GM21717 (cell line): ENCODE measurements around the gene PPIL6.

Experiments used
- ATAC-seq: cut with Tn5 transposase; IDR thresholded peaks from one replicate; pipeline ENCODE4 v1.9.1; 2021; ENCODE audit warnings: mild to moderate bottlenecking, moderate library complexity; ENCODE audit not compliant: unreplicated experiment

PPIL6 gene

DNA sequence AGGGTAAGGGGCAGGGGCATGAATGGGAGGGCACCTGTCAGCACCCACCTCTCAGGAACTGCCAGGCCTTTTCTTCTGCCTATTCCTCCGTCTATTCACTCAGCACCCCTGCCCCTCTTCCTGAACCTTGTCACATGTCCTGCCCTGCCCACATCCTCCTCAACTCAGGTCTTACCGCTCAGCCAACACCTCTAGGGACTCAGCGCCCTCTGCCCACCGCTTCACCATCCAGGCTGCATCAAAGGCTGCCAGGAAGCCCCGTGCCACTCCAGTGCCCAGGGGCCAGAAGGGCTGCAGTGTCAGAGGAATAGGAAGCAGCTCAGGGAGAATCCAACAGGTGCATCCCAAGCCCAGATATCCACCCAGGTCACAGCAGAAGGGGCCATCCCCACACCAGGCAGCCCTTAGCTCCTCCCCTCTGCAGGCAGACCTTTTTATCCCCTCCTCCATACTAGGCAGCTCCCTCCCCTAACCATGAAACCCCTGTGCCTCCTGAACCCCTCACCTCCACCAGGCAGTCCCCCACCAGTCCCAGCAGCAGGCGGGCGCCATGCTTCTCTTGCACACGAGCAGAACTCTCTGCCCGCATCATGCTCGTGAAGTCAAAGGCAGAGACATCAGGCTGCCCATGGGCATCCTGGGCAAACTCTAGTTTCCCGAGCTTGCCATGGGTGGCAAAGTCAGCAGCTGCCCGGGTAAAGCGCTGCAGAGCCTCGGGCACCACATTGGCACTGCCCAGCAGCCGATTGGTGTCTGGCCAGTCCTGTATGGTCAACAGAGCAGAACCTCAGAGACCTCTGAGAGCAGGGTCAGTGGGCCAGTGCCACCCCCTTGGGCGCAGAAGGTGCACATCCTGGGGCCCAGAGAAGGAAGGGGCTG is 9.6 kb upstream of the PPIL6 start:
- no peak for ATAC-seq

DNA sequence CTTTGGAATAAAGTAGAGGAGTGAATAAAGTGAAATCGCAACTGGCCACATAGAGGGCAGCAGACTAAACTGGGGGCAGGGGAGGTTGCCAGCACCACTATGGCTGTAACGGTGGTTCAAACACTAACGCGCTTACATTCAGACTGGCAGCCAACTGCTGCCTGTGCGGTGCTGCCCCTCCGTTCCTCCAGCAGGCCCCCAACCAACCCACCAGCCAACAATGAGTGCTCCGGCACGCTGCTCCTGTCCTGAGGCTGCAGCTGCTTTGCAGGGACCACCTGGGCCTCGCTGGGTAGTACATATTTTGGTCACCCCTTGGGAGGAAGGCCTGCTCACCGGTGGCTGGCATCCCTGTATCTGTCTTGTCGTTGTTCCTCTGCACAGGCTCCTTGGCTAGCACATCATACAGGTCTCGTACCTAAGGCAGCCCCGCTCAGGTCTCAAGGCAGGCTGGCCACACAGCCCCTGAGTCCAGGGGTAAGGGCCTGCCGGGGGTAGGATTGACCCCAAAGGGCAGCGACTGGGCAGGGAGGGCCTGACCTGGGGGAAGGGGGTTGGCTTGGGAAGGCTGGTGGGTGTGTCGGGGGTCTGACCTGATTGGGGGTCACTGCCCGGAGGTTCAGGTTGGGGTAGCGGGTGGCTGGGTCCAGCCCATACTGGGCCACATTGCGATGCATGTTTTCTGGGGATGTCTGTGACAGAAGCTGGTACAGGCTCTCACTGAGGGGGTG is 8.8 kb upstream of the PPIL6 start:
- no peak for ATAC-seq

DNA sequence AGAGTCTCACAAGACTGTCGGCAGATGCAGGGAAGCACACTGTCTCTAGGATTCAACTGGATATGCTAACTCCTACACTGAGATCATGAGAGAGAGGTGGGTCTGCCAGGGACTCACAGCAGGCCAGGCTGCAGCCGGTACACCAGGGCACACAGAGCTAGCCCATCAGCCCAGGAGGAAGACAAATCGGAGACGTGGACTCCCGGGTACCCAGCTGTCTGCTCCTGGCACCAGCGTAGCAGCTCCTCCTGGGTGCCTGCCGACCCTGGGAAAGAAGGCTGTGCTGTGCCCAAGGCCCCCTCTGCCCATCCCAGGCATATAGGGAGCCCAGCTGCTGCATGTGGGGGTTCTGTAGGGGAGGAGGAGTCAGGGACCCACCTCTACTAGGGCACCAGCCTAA is 8.2 kb upstream of the PPIL6 start:
- ATAC-seq = no peak

DNA sequence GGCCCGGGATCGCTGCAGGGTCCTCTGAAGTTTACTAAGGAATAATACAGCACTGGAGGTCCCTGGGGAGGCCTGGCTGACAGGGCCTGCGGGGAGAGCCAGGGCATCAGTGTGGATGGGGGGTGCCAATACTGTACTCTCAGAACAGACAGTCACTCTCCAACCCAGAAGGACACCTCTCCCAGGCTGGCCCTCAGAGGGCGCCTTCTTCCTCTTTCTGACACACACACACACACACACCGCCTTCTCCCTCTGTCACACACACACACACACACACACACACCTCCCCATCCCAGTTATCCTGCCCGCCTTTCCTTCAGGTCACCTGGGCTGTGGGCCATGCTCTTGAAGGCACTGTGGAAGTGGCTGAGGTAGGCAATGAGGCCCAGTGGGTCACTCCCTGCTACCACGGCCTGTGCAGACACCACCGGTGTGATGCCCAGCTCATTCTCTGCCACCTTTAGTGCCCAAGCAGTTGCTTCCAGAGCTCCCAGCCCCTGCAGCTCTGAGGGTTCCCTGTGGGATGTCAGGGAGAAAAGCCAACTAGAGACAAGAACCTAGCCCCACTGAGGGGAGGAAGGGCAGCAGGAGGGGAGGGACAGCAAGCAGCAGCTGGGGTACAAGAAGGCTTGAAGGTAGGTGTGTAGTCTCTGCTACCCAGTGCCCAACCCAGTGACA is 7.6 kb upstream of the PPIL6 start:
- no peak for ATAC-seq

DNA sequence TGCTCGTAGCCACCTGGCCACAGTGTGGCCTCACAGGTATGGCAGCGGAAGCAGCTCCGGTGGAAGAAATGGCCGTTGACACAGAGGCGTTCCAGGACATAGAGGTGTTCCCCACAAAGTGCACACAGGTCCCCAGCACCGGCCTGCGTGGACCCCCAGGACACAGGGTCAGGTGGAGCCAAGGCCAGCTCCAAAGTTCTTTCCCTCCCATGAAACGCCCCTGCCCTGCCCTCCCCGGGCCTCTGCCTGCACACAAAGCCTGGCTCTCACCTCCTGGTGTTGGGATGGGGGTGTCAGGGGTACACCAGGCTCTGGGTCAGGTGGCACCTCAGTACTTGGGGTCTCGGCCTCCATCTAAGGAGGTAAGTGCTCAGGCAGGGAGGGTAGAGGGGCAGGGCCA is 6.7 kb upstream of the PPIL6 start:
- ATAC-seq = no peak

DNA sequence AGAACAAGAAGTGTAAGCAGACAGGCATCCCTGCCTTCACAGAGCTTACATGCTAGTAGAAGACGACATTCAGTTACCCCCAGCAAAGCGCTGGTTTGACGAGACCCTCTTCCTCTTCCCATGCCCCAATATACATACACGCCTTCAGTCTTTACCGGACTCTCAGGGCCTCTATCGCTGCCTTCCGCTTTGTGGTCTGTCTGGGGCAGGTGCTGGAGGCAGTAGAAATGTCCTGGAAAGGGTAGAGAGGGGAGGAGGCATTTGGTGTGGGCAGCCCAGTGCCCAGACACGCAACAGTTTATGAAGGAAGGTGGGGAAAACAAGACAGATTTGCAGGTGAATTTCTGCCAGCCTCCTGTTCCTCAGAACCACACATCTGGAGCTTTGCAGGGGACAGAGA is 6.1 kb upstream of the PPIL6 start:
- no peak for ATAC-seq

DNA sequence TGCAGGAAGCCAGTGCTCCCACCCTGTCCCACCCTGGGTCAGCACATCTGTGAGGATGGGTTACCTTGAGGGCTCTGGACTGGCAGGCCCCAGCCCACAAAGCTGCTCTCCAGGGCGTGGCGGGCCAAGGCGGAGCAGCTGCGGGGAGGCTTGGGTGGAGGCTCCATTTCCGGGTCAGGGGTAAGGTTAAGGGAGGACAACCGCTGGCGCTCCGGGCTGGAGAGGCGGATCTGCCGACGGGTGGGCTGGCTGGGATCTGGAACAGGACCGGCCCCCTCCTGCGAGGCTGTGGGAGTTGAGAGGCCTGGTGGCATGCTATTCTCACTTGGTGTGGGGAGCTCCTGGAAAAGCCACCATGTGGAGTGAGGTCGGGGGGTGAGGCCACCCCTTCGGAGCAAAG is 5.6 kb upstream of the PPIL6 start:
- ATAC-seq = no peak

DNA sequence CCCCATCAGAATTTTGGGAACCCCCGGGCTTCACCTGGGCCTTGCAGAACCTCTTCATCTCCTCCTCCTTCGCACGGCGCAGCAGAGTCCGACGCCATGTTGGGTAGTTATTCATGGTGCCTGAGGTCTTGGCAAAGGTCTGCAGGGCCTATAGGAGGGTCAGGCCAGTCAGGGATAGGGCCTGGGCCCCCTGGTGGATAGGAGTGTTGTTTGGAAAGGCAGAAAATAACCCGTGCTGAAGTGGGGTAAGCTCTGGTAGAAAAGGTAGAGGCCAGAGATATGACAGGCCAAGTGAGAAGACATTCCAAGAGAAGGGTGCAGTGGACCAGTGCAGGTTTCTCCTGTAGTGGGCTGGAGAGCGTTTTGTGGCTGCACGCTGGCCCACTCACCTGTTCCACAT is 5.0 kb upstream of the PPIL6 start:
- no peak for ATAC-seq

DNA sequence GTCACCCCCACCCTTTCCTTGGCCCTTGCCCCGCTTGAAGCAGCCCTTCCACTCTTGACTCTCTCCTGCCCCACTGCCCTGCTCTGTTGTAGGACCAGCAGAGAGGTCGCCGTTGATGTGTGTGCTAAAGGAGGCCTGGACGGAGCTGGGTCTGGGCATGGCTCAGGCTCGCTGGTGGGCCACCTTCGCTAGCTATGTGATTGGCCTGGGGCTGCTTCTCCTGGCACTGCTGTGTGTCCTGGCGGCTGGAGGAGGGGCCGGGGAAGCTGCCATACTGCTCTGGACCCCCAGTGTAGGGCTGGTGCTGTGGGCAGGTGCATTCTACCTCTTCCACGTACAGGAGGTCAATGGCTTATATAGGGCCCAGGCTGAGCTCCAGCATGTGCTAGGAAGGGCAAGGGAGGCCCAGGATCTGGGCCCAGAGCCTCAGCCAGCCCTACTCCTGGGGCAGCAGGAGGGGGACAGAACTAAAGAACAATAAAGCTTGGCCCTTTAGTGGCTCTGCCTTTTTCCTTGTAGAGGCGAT is 3.1 kb upstream of the PPIL6 start:
- no peak for ATAC-seq

DNA sequence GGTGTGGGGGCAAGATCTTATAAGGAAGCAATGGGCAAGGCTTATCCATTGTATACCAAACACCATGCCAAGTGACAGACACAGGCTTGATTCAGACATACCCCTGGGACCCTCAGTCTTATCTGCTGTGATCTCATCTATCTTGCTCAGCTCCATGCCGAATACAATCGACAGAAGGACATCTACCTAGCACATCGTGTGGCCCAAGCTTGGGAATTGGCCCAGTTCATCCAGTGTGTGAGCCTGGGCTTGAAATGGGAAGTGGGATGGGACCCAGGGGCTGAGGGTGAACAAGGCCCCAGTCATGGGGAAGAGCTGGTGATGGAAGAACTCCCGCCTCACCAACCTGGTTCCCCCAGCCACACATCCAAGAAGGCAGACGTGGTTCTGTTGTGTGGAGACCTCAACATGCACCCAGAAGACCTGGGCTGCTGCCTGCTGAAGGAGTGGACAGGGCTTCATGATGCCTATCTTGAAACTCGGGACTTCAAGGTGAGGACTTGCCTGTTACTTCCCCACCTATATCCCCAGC is 2.0 kb upstream of the PPIL6 start:
- ATAC-seq = no peak

DNA sequence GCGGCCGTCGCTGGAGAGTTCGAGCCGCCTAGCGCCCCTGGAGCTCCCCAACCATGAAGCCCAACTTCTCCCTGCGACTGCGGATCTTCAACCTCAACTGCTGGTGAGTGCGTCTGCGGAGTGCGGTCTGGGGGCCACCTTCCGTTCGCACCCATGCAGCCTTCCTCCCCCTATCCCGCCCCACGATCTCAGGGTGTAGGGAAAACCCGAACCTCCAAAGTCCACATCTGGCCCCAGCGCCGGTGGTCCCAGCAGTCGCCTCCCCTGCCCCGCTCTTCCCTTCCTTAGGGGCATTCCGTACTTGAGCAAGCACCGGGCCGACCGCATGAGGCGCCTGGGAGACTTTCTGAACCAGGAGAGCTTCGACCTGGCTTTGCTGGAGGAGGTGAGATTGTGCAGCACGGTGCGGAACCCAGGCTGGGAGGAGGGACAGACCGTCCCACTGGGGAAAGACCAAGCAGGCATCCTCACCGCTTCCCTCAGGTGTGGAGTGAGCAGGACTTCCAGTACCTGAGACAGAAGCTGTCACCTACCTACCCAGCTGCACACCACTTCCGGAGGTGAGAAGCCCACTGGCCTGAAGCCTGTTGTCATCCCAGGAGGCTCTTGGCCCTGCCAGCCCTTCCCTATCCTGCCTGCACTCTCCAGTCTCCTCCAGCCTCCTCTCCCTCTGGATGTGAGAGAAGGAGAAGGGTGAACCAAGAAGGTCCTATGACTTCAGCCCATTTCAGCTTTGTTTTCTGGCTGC is 815 bp upstream of the PPIL6 start:
- peak; percentile 32 for ATAC-seq

DNA sequence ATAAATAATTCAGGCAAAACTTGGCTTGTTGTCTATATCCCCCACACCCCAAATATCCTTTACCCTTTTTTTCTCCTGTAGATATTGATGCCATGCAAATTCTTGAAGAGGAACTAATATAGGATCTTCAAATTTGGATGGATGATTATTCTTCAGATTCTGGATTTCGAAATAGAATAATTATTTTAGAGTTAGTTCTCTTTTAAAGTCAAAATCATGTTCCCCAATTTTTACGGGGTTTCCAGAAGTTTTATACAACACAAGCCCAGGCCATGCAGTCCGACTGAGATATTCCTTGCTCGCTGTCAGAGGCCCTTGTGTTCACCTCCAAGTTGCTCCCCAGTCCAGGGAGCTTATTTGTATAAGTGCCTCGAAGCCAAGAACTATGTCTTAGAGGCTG is 4.4 kb downstream of the PPIL6 start:
- no peak for ATAC-seq

DNA sequence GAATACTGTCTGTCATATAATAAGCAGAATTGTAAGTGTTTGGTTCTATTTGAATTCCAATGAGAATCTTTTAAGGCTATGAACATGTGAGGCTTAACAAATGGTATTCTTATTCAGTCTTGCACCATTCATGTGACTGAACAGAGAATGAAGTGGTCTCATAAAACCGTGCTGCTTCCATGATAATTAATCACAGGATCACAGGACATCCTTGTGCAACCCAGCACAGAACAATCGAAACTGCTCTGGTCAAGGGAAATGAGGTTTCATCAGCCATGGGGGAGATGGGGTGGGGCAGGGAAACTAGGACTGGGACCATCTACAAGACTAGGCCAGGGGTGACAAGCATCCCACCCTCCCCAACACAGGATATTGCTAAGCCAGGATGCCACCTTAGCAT is 6.0 kb downstream of the PPIL6 start:
- no peak for ATAC-seq

DNA sequence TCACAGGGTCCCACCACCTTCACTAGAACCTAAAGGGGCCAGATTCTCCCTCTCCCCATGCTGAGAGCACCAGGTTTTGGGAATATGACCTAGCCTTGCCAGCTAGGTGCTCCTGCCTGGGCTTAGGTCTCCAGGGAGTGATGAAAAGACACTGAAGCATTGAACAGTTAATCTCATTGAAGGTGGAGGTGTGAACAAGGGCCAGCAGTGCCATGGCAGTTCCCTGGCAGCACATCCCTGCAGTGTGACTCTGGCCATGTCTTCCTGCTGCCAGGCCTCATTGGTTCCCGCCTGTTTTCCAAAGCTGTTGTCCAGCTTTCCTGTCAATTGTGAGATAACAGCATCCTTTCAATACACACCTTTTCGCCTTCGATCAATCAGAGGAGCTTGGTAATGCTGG is 10.9 kb downstream of the PPIL6 start:
- no peak for ATAC-seq

DNA sequence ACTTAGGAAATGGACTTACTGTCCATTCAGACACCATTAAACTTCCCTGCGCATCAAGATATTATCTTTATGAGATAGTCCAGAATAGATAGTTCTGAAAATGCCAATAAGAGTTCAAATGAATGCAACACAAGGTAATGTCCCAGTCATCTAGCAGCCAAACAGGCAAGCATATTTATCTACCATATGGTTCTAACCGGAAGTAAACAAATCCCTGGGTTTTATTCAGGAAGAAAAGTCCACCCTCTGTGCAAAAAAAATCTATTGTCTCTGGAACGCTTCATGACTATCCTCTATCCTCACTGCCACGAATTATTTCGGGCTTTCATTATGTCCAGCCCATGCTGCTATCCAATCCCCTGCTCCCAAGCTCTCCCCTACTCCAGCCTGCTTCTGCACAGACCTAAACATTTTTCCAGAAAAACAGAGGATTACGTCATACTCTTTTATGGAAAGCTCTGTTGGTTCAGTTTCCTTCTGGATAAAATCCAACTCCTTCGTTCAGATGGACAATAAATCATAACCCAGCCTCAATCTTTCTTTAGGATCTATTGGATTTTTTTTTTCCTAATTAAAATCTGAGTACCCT is 11.4 kb downstream of the PPIL6 start:
- ATAC-seq = no peak

DNA sequence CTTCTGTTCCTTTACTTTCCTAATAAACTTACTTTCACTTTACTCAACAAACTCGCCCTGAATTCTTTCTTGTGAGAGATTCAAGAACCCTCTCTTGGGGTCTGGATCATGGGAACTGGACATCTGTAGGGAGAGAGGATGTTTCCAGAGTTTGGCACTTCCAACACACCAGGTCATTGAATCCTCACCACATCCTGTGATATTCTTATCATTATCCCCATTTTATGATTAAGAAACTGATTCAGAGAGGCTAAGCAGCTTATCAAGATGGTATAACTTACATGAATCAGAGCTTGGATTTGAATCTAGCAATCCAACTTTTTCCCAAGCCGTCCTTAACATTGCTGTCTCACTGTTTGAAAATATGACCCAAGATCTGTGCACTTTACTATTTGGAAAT is 15.5 kb downstream of the PPIL6 start:
- ATAC-seq = no peak

DNA sequence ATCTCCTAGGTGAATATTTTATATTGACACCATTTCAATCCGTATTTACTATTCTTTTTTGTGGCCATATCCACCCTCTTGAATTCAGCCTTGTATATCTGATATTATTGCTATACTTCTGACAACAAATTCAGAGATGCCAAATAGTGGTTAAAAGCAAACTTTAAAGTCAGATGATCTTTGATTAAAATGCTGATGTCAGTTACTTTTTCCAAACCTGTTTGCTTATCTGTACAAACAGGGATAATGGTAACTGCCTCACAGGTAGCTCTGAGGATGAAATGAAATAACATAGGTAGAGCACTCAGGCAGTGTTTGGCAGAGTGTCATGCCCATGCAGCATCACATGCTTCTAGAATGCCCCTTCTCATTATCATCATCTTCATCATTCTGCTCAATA is 19.2 kb downstream of the PPIL6 start:
- no peak for ATAC-seq

DNA sequence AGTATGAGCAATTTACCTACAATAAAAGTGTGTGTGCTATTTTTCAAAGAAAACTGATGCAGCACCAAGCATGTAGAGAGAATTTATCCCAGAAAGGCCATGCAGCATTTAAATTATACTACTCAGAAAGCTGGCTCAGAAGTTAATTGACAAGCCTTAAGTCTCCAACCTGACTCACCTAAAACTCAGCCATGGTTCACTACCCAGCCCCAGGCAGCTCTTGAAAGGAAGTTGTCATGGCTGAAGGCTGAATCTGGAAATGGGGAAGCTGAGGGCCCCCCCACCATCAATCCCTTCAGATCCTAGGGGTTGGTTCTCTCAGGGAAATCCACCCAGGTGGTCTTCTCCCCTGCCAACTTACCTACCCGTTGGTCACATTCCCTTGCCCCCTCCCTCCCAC is 19.7 kb downstream of the PPIL6 start:
- no peak for ATAC-seq

DNA sequence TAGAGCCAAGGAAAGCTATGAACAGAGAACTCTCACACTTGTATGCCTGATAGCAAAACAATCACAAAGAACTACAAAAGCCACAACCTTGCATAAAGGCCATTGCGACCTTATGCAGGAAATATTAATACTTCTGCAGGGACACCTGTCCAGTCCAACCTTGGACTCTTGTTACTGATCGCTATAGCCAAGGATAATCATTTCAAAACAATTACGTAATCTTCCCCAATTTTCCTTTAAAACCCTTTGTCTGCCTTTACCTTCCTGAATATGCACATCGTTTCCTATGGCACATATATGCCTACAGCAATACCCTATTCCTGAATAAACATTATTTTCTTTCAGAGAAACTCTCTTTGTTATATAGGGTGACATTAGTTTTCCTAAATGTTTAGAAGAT is 22.8 kb downstream of the PPIL6 start:
- no peak for ATAC-seq

DNA sequence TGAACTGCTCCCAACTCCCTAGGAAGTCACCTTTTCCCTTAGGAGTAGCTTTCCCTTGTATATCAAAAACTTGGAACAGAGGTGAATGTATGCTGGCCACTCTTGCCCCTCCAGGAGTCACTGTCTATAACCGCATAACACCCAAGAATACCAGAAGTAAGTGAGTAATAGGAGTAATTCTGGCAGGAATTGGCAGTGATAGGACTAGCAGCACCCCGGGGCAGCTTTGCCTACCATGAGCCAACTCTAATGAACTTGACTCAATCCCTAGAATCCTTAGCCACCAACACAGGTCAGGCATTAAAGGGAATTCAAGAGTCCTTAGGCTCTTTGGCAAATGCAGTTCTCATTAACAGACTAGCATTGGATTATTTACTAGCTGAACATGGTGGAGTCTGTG is 29.4 kb downstream of the PPIL6 start:
- ATAC-seq = no peak
